ENCODE data around the gene EBLN1. TPM values are rescaled to one million over a fixed set of nuclear protein-coding genes. Genes with fewer than 3 reads are reported as not detected.

Gene EBLN1
- total and polyA plus RNA-seq, 11 donors: not detected

- H3K27ac ChIP-seq: no peak overlapping the region
- no peaks in the 10 kb centered on the region for H3K36me3 ChIP-seq
- intact Hi-C loops (cut with DNase I): no loop called here
- no peak overlapping the region for H3K4me3 ChIP-seq
- peaks cover 0 to 15% (median 0%) of the 10 kb centered on the region in 12 donors for H3K9me3 ChIP-seq
- no peak for DNase-seq
- peaks cover 0 to 15% (median 0%) of the 10 kb centered on the region in 9 donors for H3K27me3 ChIP-seq
- H3K4me1 ChIP-seq: no peaks in the 10 kb centered on the region
- ATAC-seq: no peak
- TF ChIP-seq CTCF (IDR thresholded peaks at IDR 0.05): no peak
- no peak for TF ChIP-seq POLR2A (IDR thresholded peaks at IDR 0.05)
Measured at GRCh38 chr10:22174442-22174841, 43.4 kb downstream of the EBLN1 start.

- DNase-seq: no peak
- ATAC-seq: no peak
- Histone ChIP-seq H3K4me3 (no peak overlapping the region), H3K9me3 (peaks cover 0 to 16% (median 0%) of the 10 kb centered on the region in 12 donors), H3K4me1 (no peaks in the 10 kb centered on the region), H3K27ac (no peak overlapping the region), H3K36me3 (no peaks in the 10 kb centered on the region), H3K27me3 (peaks cover 0 to 11% (median 0%) of the 10 kb centered on the region in 9 donors)
- TF ChIP-seq CTCF (IDR thresholded peaks at IDR 0.05): no peak
- no peak for TF ChIP-seq POLR2A (IDR thresholded peaks at IDR 0.05)
- intact Hi-C loops (cut with DNase I): no loop called here
- WGBS, 4 donors: 91 to 98% (median 92%) methylated on average over 1 of the region's 1 CpG
Measured at GRCh38 chr10:22171131-22171530, 46.7 kb downstream of the EBLN1 start.

- no peaks in the 10 kb centered on the region for H3K36me3 ChIP-seq
- peaks cover 0 to 16% (median 0%) of the 10 kb centered on the region in 12 donors for H3K9me3 ChIP-seq
- H3K27ac ChIP-seq: no peak overlapping the region
- H3K4me1 ChIP-seq: no peaks in the 10 kb centered on the region
- TF ChIP-seq CTCF (IDR thresholded peaks at IDR 0.05) (no peak), POLR2A (IDR thresholded peaks at IDR 0.05) (no peak)
- intact Hi-C loops (cut with DNase I): no loop called here
- DNase-seq: no peak
- H3K4me3 ChIP-seq: no peak overlapping the region
- no peak for ATAC-seq
- peaks cover 0 to 11% (median 0%) of the 10 kb centered on the region in 9 donors for H3K27me3 ChIP-seq
Measured at GRCh38 chr10:22170582-22170981, 47.2 kb downstream of the EBLN1 start.

GRCh38 chr10:22159979-22160378 is 57.8 kb downstream of the EBLN1 start:
- no peak overlapping the region for H3K4me3 ChIP-seq
- DNase-seq (no peak), ATAC-seq (no peak)
- TF ChIP-seq CTCF (IDR thresholded peaks at IDR 0.05) (no peak), POLR2A (IDR thresholded peaks at IDR 0.05) (no peak)
- 58 to 72% (median 67%) methylated on average over 2 of the region's 2 CpGs for WGBS, 4 donors
- H3K36me3 ChIP-seq: no peaks in the 10 kb centered on the region
- H3K27me3 ChIP-seq: no peaks in the 10 kb centered on the region
- intact Hi-C loops (cut with DNase I): no loop called here
- H3K27ac ChIP-seq: no peak overlapping the region
- H3K4me1 ChIP-seq: no peaks in the 10 kb centered on the region
- no peaks in the 10 kb centered on the region for H3K9me3 ChIP-seq
